DND-41 (cell line): Measurements from ENCODE around the gene RBPJL.

Experiments
- CTCF ChIP-seq: IDR thresholded peaks from 2 replicates; pipeline ENCODE4 v1.5.1; 2012; ENCODE audit warnings: borderline replicate concordance, low read length, moderate library complexity, mild to moderate bottlenecking; ENCODE audit not compliant: poor library complexity, severe bottlenecking; ENCODE audit errors: extremely low read depth
- EZH2 ChIP-seq: IDR thresholded peaks from 3 replicates; pipeline ENCODE4 v1.6.1; 2012; ENCODE audit warnings: borderline replicate concordance, low read depth, mild to moderate bottlenecking, moderate library complexity, low read length, inconsistent platforms; ENCODE audit not compliant: severe bottlenecking

- TF ChIP-seq CTCF (no peak), EZH2 (no peak)
Observed at GRCh38 chr20:45309075-45309474, 2.4 kb downstream of the RBPJL start.
